Loucy (cell line): Measurements from ENCODE around the gene COIL.

Experiments
- EZH2phosphoT487 ChIP-seq: fragments of 200-600 bp; IDR thresholded peaks from 2 replicates; pipeline ENCODE4 v1.6.1; 2018; ENCODE audit warnings: antibody characterized with exemption, mild to moderate bottlenecking, moderate library complexity, borderline replicate concordance
- TF ChIP-seq, protein P1 (sequence below): fragments of 200-600 bp; sonication (generic); conservative IDR thresholded peaks from 2 replicates; pipeline ENCODE4 v1.5.1; 2014; ENCODE audit warnings: mild to moderate bottlenecking, antibody characterized with exemption, low read length

DNA sequence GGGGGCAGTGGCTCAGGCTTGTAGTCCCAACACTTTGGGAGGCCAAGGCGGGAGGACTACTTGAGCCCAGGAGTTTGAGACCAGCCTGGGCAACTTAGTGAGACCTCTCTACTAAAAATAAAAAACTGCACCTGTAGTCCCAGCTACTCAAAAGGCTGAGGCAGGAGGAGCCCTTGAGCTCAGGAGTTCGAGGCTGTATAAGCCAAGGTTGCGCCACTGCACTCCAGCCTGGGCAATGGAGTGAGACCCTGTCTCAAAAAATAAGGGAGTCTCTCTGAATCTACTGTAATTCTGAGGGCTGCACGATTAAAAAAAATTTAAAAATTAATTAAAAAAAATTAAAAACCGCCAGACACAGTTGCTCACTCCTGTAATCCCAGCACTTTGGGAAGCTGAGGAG is 3.9 kb downstream of the COIL start:
- TF ChIP-seq EZH2phosphoT487: no peak
- TF ChIP-seq, protein P1, sequence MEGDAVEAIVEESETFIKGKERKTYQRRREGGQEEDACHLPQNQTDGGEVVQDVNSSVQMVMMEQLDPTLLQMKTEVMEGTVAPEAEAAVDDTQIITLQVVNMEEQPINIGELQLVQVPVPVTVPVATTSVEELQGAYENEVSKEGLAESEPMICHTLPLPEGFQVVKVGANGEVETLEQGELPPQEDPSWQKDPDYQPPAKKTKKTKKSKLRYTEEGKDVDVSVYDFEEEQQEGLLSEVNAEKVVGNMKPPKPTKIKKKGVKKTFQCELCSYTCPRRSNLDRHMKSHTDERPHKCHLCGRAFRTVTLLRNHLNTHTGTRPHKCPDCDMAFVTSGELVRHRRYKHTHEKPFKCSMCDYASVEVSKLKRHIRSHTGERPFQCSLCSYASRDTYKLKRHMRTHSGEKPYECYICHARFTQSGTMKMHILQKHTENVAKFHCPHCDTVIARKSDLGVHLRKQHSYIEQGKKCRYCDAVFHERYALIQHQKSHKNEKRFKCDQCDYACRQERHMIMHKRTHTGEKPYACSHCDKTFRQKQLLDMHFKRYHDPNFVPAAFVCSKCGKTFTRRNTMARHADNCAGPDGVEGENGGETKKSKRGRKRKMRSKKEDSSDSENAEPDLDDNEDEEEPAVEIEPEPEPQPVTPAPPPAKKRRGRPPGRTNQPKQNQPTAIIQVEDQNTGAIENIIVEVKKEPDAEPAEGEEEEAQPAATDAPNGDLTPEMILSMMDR: no peak
